ENCODE results near the gene SSMEM1.

SSMEM1 gene

GRCh38 chr7:130196476-130196875 lies 11.2 kb upstream of the SSMEM1 start:
- H3K4me3 ChIP-seq (ENCODE audit: low read length): no peak overlapping the region
- TF ChIP-seq ZNF274 (IDR thresholded peaks at IDR 0.05; ENCODE audit: low read depth, low read length): no peak

- H3K4me3 ChIP-seq (ENCODE audit: low read length): no peak overlapping the region
- no peak for TF ChIP-seq ZNF274 (IDR thresholded peaks at IDR 0.05; ENCODE audit: low read depth, low read length)
Observed at GRCh38 chr7:130197094-130197493, 10.6 kb upstream of the SSMEM1 start.

- TF ChIP-seq ZNF274 (IDR thresholded peaks at IDR 0.05; ENCODE audit: low read depth, low read length): no peak
- no peak overlapping the region for H3K4me3 ChIP-seq (ENCODE audit: low read length)
Observed at GRCh38 chr7:130201796-130202195, 5.9 kb upstream of the SSMEM1 start.

- no peak for TF ChIP-seq ZNF274 (IDR thresholded peaks at IDR 0.05; ENCODE audit: low read depth, low read length)
Observed at GRCh38 chr7:130205084-130205947, 2.3 kb upstream of the SSMEM1 start, which contains the start of gene TMEM209. Gene TMEM209, minus strand, starts transcription at chr7:130205406. Its CDS starts 31 bp downstream, at chr7:130205375.

GRCh38 chr7:130207033-130207432 lies 627 bp upstream of the SSMEM1 start:
- TF ChIP-seq ZNF274 (IDR thresholded peaks at IDR 0.05; ENCODE audit: low read depth, low read length): no peak
- no peak overlapping the region for H3K4me3 ChIP-seq (ENCODE audit: low read length)

More at GRCh38 chr7:130205084-130205947, 2.3 kb upstream of the SSMEM1 start, which contains the start of gene TMEM209:
- peak within 1 kb of the TSS; percentile 95 for H3K4me3 ChIP-seq (ENCODE audit: low read length)

GRCh38 chr7:130208516-130208915 lies 856 bp downstream of the SSMEM1 start:
- no peak for TF ChIP-seq ZNF274 (IDR thresholded peaks at IDR 0.05; ENCODE audit: low read depth, low read length)
- no peak overlapping the region for H3K4me3 ChIP-seq (ENCODE audit: low read length)

GRCh38 chr7:130210181-130210935 lies 2.7 kb downstream of the SSMEM1 start:
- no peak for TF ChIP-seq ZNF274 (IDR thresholded peaks at IDR 0.05; ENCODE audit: low read depth, low read length)
- H3K4me3 ChIP-seq (ENCODE audit: low read length): no peak overlapping the region

GRCh38 chr7:130213828-130214227 lies 6.2 kb downstream of the SSMEM1 start:
- no peak for TF ChIP-seq ZNF274 (IDR thresholded peaks at IDR 0.05; ENCODE audit: low read depth, low read length)
- no peak overlapping the region for H3K4me3 ChIP-seq (ENCODE audit: low read length)

GRCh38 chr7:130216025-130216424 lies 8.4 kb downstream of the SSMEM1 start:
- no peak overlapping the region for H3K4me3 ChIP-seq (ENCODE audit: low read length)
- TF ChIP-seq ZNF274 (IDR thresholded peaks at IDR 0.05; ENCODE audit: low read depth, low read length): no peak

- no peak for TF ChIP-seq ZNF274 (IDR thresholded peaks at IDR 0.05; ENCODE audit: low read depth, low read length)
- no peak overlapping the region for H3K4me3 ChIP-seq (ENCODE audit: low read length)
Observed at GRCh38 chr7:130216750-130217149, 9.1 kb downstream of the SSMEM1 start.

- TF ChIP-seq ZNF274 (IDR thresholded peaks at IDR 0.05; ENCODE audit: low read depth, low read length): no peak
- no peak overlapping the region for H3K4me3 ChIP-seq (ENCODE audit: low read length)
Observed at GRCh38 chr7:130218806-130219620, 11.4 kb downstream of the SSMEM1 start.

- TF ChIP-seq ZNF274 (IDR thresholded peaks at IDR 0.05; ENCODE audit: low read depth, low read length): no peak
Observed at GRCh38 chr7:130219871-130220270, 12.2 kb downstream of the SSMEM1 start.

GRCh38 chr7:130221746-130222145 lies 14.1 kb downstream of the SSMEM1 start:
- no peak overlapping the region for H3K4me3 ChIP-seq (ENCODE audit: low read length)
- TF ChIP-seq ZNF274 (IDR thresholded peaks at IDR 0.05; ENCODE audit: low read depth, low read length): no peak

More at GRCh38 chr7:130219871-130220270, 12.2 kb downstream of the SSMEM1 start:
- no peak overlapping the region for H3K4me3 ChIP-seq (ENCODE audit: low read length)

- no peak overlapping the region for H3K4me3 ChIP-seq (ENCODE audit: low read length)
- TF ChIP-seq ZNF274 (IDR thresholded peaks at IDR 0.05; ENCODE audit: low read depth, low read length): no peak
Observed at GRCh38 chr7:130223646-130224045, 16.0 kb downstream of the SSMEM1 start.

All from GM08714 (cell line).